Left lobe of liver (tissue), 2 donors: ENCODE measurements around the gene MAP4K3. TPM values are rescaled to one million over a fixed set of nuclear protein-coding genes. Genes with fewer than 3 reads are reported as not detected.

Source experiments
- ATAC-seq: fragments of 200-7000 bp; cut with Tn5 transposase; one replicate; pipeline ENCODE4 v1.9.1; 2020; ENCODE audit warnings: mild to moderate bottlenecking, moderate library complexity
- DNase-seq: peaks from one replicate; pipeline ENCODE4 v3.0.0-alpha.2; 2020; ENCODE audit warnings: low spot score
- total RNA-seq: library from RNA; stranded (reverse); gene quantifications from one replicate; pipeline ENCODE4 v1.2.1, GENCODE V29; 2021
- donor health status: DM: no; HTN: no; CAD: no; lungs with moderate emphysema.
- donor health status: DM: no; HTN: yes; CAD: no.

The MAP4K3 gene
- total RNA-seq, 1 donor from 2014 or later: 12.8 TPM

GRCh38 chr2:39447266-39448168 lies 10.4 kb upstream of the MAP4K3 start:
- no peak for ATAC-seq
- DNase-seq: no peak

- ATAC-seq (no peak), DNase-seq (no peak)
Measured at GRCh38 chr2:39445934-39446333, 8.8 kb upstream of the MAP4K3 start.

- ATAC-seq (no peak), DNase-seq (no peak)
Measured at GRCh38 chr2:39443009-39443408, 5.9 kb upstream of the MAP4K3 start.

- DNase-seq (peak; percentile 70), ATAC-seq (peak; percentile 71)
Measured at GRCh38 chr2:39437522-39438296, 624 bp upstream of the MAP4K3 start.

- DNase-seq: no peak
- ATAC-seq: peak; percentile 16
Measured at GRCh38 chr2:39435741-39436591, 1.1 kb downstream of the MAP4K3 start.

- no peak for DNase-seq
- no peak for ATAC-seq
Measured at GRCh38 chr2:39435234-39435633, 1.9 kb downstream of the MAP4K3 start.

- ATAC-seq (no peak), DNase-seq (no peak)
Measured at GRCh38 chr2:39434233-39434897, 2.7 kb downstream of the MAP4K3 start.

- DNase-seq (no peak), ATAC-seq (no peak)
Measured at GRCh38 chr2:39433586-39434195, 3.4 kb downstream of the MAP4K3 start.

GRCh38 chr2:39432701-39433100 lies 4.4 kb downstream of the MAP4K3 start:
- ATAC-seq: no peak
- no peak for DNase-seq

- ATAC-seq (peak; percentile 62), DNase-seq (no peak)
Measured at GRCh38 chr2:39431592-39432316, 5.3 kb downstream of the MAP4K3 start.

GRCh38 chr2:39429746-39430145 lies 7.3 kb downstream of the MAP4K3 start:
- ATAC-seq (no peak), DNase-seq (no peak)

GRCh38 chr2:39424951-39425350 lies 12.1 kb downstream of the MAP4K3 start:
- DNase-seq (no peak), ATAC-seq (no peak)

GRCh38 chr2:39422700-39423099 lies 14.4 kb downstream of the MAP4K3 start:
- ATAC-seq (no peak), DNase-seq (no peak)

GRCh38 chr2:39421354-39421753 lies 15.7 kb downstream of the MAP4K3 start:
- no peak for DNase-seq
- ATAC-seq: no peak

GRCh38 chr2:39419282-39420223 lies 17.5 kb downstream of the MAP4K3 start:
- no peak for DNase-seq
- no peak for ATAC-seq

- DNase-seq: no peak
Measured at GRCh38 chr2:39418491-39418890, 18.6 kb downstream of the MAP4K3 start.

GRCh38 chr2:39416140-39416539 lies 20.9 kb downstream of the MAP4K3 start:
- DNase-seq (no peak), ATAC-seq (no peak)

More at GRCh38 chr2:39418491-39418890, 18.6 kb downstream of the MAP4K3 start:
- no peak for ATAC-seq

GRCh38 chr2:39413063-39413737 lies 23.9 kb downstream of the MAP4K3 start:
- DNase-seq: no peak
- ATAC-seq: no peak
